Ishikawa (cell line): Measurements from ENCODE around the gene CHURC1.

Experiments
- CEBPB ChIP-seq: IDR thresholded peaks from 2 replicates; pipeline ENCODE4 v1.6.1; 2012
- REST ChIP-seq: IDR thresholded peaks from 2 replicates; pipeline ENCODE4 v1.6.1; 2012; ENCODE audit warnings: low read depth, mild to moderate bottlenecking
- TAF1 ChIP-seq: IDR thresholded peaks from 2 replicates; pipeline ENCODE4 v1.6.1; 2012; ENCODE audit warnings: low read depth, mild to moderate bottlenecking

GRCh38 chr14:64868841-64869240 lies 45.4 kb upstream of the CHURC1 start:
- TF ChIP-seq CEBPB (no peak), TAF1 (no peak), REST (no peak)
